Activated CD4-positive, CD25-positive, alpha-beta regulatory T cell (primary cell): ENCODE data around the gene DVL2.
"Not testable (repeated sequence)": the region's sequence is repeated elsewhere in the genome, so short reads cannot be mapped to it uniquely, and the experiment has no call there.

ENCODE experiments used
- DNase-seq, 4 experiments: peaks; one replicate each; lab custom pipeline; 2025; lab: John Stamatoyannopoulos, UW

Gene DVL2

GRCh38 chr17:7256766-7257456 lies 22.6 kb upstream of the DVL2 start:
- no peak for DNase-seq

- no peak for DNase-seq
Measured at GRCh38 chr17:7254511-7254910, 20.2 kb upstream of the DVL2 start.

- DNase-seq: no peak
Measured at GRCh38 chr17:7253082-7253481, 18.8 kb upstream of the DVL2 start.

GRCh38 chr17:7252176-7253043 lies 18.1 kb upstream of the DVL2 start, which contains the start of gene ELP5:
Gene ELP5, plus strand, starts transcription at chr17:7252215. Its CDS starts 336 bp downstream, at chr17:7252551.
- peak; percentile 72 to 80 (median 74) for DNase-seq

GRCh38 chr17:7251661-7252175 lies 17.4 kb upstream of the DVL2 start, which contains the start of gene CTDNEP1:
Gene CTDNEP1, minus strand, starts transcription at chr17:7251734. Its CDS starts 438 bp downstream, at chr17:7251296.
- DNase-seq: peak; percentile 96 to 99 (median 96)

GRCh38 chr17:7250695-7251627 lies 16.6 kb upstream of the DVL2 start:
- no peak for DNase-seq

GRCh38 chr17:7249830-7250229 lies 15.5 kb upstream of the DVL2 start:
- DNase-seq: no peak

GRCh38 chr17:7249214-7249613 lies 14.9 kb upstream of the DVL2 start:
- no peak for DNase-seq

- no peak for DNase-seq
Measured at GRCh38 chr17:7248796-7249195, 14.5 kb upstream of the DVL2 start.

- no peak for DNase-seq
Measured at GRCh38 chr17:7246779-7247178, 12.5 kb upstream of the DVL2 start.

- not testable (repeated sequence) for DNase-seq
Measured at GRCh38 chr17:7243838-7244237, 9.5 kb upstream of the DVL2 start.

- no peak for DNase-seq
Measured at GRCh38 chr17:7243453-7243729, 9.1 kb upstream of the DVL2 start.

- peak; percentile 79 to 88 (median 86) for DNase-seq
Measured at GRCh38 chr17:7242717-7243452, 8.6 kb upstream of the DVL2 start.

GRCh38 chr17:7241783-7242716 lies 7.7 kb upstream of the DVL2 start, which contains the start of gene GABARAP:
Gene GABARAP, minus strand, starts transcription at chr17:7242449. Its CDS starts 119 bp downstream, at chr17:7242330.
- DNase-seq: peak; percentile 81 to 90 (median 86)

GRCh38 chr17:7241090-7241733 lies 6.9 kb upstream of the DVL2 start:
- no peak for DNase-seq

- DNase-seq: no peak
Measured at GRCh38 chr17:7240375-7240774, 6.1 kb upstream of the DVL2 start.

GRCh38 chr17:7239091-7240027 lies 5.0 kb upstream of the DVL2 start, which contains the start of gene PHF23:
Gene PHF23, minus strand, starts transcription at chr17:7239457. Its CDS starts 178 bp downstream, at chr17:7239279.
- DNase-seq: peak; percentile 94 to 96 (median 96)
